Activated CD4-positive, alpha-beta T cell treated with anti-CD3 and anti-CD28 coated beads, Interleukin-2, Interleukin-6, amounts not matched to agents 100 ng/mL and 50 ng/mL, durations not matched to agents 16 hours and 8 hours (primary cell): Measurements from ENCODE around the gene EXPH5.
A peak's percentile ranks its signal among the peaks of the same experiment; 100 is the strongest.
"Not testable (repeated sequence)": the region's sequence is repeated elsewhere in the genome, so short reads cannot be mapped to it uniquely, and the experiment has no call there.

Source experiments
- DNase-seq: peaks from one replicate; pipeline ENCODE4 v3.0.0-alpha.2; 2020

Gene EXPH5, protein sequence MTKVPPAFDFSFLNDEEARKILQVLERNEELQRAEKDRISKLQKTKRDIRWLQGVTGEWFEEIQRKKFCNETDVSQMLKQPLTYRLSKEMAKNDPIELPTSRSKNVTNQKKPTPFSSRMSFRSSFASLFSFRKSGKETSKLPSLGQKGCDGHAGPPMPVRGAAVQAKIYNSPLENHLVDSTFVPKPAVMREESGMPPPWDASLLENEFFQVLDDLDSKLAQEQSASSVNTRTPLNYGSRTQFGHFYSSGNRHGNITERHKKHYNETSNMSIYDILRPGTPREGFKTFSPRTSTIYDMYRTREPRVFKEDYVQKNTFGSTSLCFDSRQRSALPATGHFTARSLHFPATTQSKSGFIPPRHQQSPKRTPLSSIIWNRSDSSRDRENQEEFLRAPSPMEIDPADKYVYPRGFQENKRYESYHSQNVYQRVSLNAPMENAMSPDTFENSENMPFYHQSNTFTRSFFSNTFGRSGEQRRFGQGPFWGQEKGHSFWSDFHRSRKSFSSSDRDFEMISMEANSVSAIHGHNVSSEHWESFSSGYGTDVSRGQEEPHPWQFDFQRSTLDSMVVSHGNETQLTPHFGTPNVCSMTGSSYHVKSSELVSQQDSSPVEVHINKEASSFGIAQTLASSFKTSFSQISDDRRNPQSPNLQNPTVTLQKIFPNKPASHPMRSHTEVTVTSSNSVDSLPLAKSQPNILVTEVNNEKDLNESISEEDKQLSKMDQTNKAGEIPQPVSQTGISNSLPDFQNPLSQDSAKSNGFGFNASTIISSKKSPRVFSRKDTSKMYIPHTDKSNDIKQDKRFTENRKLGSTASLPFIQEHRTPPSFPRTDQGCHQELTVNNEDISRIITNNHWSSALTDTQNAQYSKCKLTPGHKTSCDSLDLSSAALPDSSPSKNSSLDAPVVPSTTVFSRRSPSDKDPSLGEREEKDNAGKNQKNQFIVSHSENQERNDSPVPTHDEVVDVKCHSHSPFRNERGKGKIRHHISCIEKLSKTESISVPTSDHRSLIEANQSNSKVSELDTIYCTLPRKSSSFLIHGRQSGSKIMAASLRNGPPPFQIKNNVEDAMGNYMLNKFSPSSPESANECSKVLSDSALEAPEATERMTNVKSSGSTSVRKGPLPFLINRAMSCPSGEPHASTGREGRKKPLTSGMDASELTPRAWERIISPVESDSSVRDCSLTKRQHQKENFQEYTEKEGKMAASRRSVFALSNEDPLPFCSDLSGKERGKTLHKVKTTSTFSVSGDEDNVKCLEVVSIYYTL (N-terminal part only)

GRCh38 chr11:108593214-108593922 lies at the start of gene EXPH5:
EXPH5 (minus strand) TSS chr11:108593768; CDS start chr11:108593536, 232 bp downstream.
- peak; percentile 88 for DNase-seq

DNA sequence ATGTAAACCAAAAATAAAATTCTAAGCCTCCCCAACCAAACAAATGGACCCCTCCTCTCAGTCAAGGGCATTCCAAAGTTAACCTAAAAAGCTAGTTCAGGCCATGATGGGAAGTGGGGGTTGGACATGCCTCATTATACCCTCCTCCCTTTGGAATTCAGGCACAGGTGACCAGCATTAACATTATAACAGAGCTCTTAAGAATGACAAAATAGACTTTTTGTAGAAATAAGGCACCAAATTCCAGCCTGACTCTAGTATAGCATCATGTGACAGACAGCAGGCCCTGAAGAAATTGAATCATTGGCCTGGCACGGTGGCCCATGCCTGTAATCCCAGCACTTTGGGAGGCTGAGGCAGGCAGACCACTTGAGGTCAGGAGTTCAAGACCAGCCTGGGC lies 48.2 kb upstream of the EXPH5 start:
- not testable (repeated sequence) for DNase-seq

DNA sequence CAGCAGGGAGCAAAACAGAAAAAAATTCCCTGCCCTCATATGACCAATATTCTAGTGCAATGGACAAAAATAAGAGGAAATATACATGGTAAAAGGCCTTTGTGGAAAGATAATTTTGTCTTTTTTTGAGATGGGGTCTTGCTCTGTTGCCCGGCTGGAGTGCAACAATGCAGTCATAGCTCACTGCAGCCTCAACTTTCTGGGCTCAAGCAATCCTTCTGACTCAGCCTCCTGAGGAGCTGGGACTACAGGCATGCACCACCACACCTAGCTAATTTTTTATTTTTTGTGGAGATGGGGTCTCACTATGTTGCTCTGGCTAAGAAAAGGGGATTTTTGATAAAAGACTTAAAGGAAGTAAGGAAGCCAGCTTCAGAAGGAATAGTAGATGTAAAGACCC lies 45.6 kb upstream of the EXPH5 start:
- DNase-seq, result no peak

- no peak for DNase-seq
Observed at GRCh38 chr11:108636222-108636621, 42.7 kb upstream of the EXPH5 start.

GRCh38 chr11:108635106-108635505 lies 41.5 kb upstream of the EXPH5 start:
- DNase-seq, result no peak

DNA sequence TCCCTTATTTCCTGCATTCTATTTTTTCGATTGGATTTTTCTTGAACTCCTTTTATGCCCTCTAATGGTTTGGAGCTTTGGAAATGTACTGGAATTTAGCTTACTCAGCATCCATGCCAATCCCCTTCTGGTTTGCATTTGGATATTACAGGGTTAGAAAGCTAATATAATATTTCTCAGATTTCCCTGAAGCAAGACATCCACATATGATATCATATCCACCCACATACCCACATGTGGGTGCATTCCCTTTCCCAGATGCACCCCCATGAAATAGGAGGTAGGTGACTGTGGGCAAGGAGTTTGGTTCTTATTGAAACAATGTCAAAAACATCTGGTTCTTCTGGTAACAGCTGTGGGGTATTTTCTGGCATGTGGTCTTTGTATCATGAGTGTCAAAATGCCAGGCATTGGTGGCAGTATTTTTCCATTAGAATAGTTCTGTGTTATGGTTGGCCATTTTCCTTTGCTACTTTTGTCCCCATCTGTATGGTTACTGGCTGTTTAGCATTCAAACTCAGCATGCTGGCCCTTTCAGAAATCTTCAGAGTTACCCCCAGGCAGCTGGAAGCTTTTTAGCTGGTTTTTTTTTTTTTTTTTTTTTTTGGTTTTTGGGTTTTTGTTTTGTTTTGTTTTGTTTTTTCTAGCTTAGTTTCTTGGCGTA lies 38.6 kb upstream of the EXPH5 start:
- DNase-seq, result no peak

DNA sequence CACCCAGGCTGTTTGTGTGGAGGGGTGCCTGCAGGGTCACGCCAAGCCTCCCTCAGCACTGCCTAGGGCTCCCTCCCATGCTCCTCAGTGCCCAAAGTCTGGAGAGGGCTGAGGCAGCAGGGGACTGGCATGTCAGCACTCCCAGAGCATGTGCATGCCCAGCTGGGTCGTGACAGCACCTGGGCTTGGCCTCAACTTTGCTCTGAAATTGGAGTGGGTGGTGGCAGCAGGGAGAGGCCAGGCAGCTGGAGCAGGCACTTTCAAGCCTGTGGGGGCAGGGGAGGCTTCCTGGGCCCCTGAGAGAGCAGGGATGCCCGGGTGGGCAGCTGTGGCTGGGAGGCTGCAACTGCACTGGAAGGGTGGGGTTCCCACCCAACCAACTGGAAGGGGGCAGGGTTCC lies 35.7 kb upstream of the EXPH5 start:
- DNase-seq, result no peak

DNA sequence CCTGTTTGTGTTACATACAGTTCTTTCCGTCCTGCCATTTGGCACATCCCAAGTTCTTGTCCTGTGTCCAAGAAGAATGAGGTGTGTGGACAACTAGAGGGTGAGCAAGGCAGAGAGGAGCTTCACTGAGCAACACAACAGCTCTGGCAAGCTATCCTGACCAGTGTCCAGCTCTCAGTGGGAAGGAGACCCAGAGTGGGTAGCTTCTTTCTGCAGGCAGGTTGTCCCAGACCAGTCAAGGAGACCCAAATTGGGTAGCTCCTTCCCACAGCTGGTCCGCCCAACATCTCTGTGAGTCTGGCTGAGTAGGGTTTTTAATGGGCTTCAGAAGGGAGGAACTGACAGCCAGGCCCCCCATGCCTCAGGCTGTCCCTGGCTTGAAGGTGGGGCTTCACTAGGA lies 35.2 kb upstream of the EXPH5 start:
- no peak for DNase-seq

- DNase-seq, result no peak
Observed at GRCh38 chr11:108628326-108628725, 34.8 kb upstream of the EXPH5 start.

DNA sequence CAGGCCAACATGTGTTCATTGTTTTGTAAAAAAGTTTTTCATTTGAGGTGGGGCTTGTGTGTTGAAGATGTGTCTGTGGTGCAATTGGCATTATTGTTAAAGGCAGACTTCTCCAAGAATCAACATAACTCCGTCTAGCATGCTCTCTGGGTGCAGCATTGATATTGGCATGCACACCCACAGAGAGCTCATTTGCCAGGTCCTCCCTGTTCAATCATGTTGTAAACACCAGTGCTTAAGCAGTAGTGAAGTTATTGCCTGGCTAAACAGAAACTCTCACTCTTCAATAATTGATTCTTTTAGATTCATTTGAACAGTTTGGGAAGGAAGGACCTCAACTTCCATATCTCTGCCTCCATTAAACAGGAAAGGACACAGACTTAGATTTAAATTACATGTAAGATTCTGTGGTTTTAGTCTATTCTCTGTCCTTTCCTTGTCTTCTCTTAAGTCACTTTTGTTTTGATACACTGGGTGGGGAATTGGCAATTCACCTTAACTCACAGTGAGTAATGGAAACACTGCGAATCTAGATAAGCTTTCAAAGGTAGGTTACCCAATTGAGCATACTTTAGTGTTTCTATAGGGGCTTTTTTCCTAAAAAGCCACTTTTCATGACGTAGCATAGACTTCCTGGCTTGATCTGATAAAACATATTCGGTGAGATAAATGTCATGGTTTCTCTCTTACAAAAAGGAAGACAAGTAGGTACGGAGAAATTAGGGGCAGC lies 30.8 kb upstream of the EXPH5 start:
- no peak for DNase-seq

GRCh38 chr11:108622341-108622740 lies 28.8 kb upstream of the EXPH5 start:
- no peak for DNase-seq

DNA sequence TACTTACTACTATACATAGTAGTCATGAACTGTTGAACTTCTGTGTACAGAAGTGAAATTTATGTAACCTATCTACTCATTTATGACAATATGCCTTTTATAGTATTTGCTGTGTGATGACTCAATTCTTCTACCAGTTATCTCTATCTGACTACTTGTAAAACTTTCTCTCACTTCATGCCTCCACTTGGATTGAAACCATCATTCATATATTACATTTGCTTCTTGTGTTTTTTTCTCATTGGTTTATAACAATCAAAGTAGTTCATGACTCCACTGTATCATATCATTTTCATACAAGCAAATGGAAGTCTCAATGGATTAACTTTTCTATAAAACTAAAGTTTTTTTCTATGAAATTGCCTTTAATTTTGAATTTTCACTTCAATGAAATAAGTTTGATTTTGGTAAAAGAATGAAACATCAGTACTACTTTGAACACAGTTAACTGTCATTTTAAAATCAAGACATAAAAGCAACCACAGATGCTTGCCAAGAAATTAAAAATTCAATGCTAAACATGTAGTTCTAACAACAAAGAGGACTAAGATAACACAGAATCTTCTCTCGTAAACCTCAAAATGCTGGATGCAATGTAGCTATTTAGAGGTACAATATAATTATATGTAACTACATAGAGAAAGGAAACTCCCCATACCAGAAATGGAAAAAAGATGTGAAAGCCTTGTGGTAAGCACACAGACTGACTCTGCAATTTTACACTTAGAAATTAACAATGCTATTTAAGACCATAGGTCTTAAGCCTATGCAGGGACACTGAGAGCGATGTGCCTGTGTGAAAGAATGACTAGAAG lies 27.6 kb upstream of the EXPH5 start:
- peak; percentile 57 for DNase-seq

DNA sequence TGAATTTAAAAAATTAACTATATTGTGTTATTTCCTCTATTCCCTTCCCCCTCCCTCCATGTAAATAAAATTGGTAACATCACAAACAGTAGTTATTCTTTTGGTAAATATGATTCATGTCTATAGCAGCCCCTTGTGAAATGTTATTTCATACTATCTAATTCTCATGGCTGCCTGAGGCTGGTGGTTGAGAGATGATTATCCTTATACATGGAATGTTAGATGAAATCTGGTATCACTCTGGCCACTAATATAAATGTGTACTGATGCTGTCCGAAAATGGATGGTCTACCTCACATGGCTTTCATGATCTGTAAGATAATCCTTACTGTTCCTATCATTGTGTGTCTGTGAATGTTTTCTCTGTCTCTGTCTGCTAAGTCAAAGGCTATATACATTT lies 25.0 kb upstream of the EXPH5 start:
- DNase-seq, result no peak

DNA sequence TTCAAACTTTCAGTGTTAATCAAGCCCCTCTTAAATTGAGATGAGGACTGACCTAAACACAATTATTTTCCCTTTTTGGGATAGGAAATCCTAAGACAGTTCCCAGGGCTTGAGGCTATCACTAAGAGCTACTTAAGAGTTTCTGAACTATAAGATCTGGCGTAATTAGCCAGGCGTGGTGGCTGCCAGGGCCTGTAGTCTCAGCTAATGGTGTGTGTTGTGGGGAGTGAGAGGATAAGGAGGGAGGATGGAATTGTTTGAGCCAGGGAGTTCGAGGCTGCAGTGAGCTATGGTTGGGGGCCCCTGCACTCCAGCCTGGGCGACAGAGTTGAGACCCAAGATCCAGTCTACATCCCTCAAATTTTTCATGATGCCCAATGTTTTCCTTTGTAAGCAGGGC lies 23.5 kb upstream of the EXPH5 start:
- DNase-seq, result no peak

DNA sequence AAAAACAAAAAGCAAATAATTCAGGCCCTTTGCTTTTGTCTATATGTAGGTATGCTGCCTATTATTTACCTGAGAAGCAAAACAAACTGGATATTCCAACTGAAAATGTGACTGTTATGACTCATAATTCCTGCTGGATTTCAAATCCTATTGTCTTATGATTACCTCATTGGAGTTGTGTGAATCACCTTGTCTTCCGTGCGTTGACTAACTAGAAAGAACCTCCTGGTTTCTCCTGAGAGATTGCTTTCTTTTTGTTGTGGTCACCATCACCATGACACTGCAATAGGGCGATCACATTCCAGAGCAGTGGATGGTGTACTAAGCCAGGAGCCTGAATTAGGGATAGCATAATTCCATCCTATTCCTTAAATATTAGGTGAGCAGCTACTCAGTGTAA lies 23.0 kb upstream of the EXPH5 start:
- no peak for DNase-seq

GRCh38 chr11:108614086-108614485 lies 20.5 kb upstream of the EXPH5 start:
- DNase-seq, result no peak

DNA sequence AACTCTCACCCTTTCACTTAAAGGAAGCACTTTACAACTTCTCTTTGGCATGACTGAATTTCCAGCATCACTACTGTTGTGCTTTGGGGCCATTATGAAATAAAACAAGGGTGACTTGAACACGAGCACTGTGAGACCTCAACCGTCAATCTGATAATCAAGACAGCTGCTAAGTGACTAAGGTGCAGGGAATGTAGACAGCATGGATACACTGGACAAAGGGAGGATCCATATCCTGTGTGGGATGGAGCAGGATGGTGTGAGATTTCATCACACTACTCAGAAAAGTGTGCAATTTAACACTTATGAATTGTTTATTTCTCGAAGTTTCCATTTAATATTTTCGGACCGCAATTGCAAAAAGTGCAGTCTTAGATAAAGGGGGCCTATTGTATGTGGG lies 16.1 kb upstream of the EXPH5 start:
- DNase-seq, result no peak

DNA sequence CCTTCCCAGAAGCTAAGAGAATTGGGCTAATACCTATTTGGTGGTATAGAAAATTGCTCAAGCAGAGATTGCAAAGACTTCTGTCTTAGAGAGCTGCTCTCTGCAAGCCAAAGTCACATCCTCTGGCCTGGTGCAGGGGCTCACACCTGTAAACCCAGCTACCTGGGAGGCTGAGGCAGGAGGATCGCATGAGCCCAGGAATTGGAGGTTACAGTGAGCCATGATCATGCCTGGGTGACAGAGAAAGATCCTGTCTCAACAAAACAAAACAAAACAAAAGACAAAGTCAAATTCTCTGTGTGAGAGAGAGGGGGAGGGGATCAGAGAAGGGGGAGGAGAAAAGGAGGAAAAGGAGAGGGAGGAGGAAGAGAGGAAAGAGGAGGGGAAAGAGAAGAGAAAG lies 15.0 kb upstream of the EXPH5 start:
- no peak for DNase-seq

GRCh38 chr11:108606495-108607160 lies 13.1 kb upstream of the EXPH5 start:
- no peak for DNase-seq

DNA sequence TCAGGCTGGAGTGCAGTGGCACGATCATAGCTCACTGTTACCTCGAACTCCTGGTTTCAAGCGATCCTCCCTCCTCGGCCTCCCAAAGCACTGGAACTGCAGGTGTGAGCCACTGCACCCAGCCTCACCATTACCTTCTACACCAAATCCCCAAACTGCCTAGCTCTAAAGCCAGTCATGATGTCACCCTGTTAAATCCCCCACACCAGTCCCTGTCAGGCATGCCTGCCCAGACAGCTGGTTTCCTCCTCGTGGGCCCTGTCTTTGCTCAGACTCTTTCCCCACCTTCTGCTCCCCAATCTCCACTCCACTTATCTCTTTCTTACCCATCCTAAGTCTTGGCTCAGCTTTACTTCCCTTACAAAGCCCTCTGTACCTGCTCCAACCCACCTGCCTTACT lies 12.5 kb upstream of the EXPH5 start:
- DNase-seq, result no peak
